NCI-H2081 (cell line): ENCODE results near the gene GALNT18.

Experiments
- DNase-seq, 2 experiments: peaks; one replicate each; lab custom pipeline; 2025; lab: John Stamatoyannopoulos, UW

Gene GALNT18

DNA sequence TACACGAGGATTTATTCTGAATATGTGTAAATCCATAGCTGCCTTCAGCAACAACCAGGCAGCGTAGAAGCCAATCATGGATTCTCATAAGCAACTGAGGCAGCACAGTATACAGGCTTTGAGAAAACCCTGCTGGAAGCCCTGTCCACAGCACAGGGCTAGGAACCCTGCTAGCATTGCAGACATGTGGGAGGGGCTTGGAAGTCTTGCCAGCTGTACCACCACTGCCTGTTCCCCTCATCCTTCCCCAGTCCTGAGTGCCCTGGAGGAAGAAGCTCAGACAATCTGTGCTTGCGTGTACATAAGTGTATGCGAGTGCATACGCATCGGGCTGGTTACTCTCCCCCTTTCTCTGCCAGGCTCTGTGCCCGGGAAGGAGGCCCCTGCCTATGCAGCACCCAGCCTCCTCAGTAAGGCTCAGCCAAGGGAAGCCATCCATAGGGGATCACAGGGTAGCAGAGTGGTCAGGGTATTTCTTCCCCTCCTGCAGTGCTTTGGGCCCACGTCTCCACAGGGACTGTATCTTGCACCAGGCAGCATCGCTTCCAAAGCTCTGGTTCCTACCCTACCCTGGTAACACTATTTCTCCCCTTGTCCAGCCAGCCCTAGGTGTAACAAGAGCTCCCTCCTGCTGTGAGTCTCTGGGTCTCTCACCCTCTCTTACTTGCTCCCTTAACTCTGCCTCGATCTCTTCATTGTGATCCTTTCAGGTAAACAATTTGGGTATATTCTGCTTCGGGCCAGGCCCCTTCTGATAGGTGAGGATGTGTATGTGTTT, 90.5 kb downstream of the GALNT18 start:
- peak; percentile 23 to 67 for DNase-seq

DNA sequence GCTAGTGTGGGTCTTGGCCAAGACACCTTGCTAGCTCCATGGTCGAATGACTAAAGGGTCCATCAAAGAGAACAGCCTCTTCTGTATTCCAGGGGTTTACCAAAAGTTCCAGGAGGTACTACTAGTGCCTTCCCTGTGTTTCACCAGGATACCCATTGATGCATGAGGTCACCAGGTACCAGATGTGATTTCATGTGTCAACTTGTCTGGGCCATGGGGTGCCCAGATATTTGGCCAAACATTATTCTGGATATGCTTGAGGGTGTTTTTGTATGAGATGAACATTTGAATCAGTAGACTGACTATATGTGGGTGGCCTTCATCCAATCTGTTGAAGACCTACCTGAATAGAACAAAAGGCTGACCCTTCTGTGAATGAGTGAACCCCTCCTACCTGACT, 92.8 kb downstream of the GALNT18 start:
- no peak for DNase-seq

DNA sequence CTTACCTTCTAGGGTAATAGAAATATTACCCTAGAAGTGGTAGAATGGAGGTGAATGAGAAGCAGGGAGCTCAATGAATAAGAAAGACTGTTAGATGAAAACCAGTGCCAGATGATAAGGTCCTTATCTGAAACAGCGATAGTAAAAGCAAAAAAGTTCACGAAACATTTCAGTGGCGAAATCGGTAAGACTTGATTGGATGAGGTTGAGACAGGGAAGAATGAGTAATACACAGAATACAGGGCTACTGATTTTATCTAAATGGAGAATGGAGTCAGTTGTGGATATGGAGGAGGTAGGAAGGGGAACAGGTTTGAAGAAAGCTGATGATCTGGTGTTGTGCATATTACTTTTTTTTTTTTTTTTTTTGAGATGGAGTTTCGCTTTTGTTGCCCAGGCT, 96.5 kb downstream of the GALNT18 start:
- DNase-seq: no peak

DNA sequence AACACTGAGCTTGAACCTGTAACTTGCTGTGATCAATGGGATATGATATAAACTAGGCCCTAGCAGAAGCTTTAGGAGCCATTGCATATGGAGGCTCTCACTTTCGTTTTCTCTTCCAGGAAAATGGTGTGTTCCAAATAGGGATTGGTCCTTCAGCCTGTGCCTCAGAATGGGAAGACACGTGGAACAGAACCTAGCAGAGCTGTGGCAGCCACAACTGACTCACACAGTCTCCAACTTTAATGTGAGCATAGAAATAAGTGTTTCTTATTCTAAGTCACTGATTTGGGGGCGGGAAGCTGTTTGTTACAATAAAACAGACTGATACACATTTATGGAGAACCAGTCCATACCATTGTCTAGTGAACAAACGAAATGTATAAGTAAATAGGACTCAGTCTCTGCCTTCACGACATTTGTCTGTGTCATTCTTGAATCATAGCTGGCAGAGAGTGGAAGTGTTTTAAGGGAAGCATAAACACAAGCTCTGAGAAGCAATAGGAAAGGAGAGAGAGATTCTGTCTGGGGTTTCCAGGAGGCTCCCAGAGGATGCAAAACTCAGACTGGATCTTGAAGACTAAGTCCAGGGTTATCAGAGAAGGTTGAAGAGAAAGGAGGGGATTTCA, 97.3 kb downstream of the GALNT18 start:
- no peak for DNase-seq

DNA sequence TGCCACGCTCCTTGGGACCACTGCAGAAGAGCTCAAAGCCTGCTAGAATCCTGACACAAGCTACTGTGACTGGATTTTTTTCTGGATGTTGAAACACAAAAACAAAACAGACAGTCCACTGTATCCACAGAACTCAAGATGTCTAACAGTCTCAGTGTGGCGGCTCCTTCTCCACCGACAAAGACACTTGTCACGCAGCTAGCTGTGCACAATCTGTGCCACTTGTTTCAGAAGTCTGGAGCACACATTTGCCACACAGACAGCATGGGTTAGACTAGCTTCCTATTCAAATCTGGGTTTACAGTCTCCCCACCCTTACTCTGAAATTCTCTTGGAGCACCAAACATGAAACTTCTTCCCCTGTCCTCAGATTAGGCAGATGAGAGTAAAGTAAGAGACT, 99.2 kb downstream of the GALNT18 start:
- no peak for DNase-seq

DNA sequence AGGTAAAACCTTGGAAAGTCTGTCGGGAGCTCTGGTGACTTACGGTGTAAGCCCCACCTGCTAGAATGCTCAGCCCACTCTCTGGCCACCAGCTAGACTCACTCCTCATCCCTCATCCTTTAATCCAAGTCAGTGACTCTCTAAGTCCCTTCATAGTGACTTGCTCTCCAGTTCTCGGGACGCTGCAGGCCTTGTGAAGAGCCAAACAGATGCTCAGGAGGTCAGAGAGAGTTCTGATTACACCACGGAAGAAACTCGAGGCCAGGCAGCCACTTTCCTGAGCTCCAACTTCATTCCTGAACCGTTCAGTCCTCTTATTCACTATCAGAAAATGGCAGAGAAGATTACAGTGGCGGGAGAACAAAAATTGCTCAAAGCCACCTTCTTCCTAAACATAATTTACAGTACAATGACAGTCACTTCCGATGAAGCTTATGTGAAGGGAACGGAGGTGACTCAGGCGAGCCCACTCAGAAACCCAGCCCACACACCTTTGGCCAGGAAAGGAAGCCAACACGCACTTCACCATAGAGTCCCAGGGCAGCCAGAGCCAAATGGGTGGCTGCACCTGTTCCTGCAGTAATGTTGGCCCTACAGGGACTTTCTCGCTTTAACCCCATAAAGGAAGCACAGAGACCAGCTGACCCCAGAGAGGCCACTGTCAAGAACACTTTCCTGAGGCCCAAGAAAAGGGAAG, 100.4 kb downstream of the GALNT18 start:
- no peak for DNase-seq

DNA sequence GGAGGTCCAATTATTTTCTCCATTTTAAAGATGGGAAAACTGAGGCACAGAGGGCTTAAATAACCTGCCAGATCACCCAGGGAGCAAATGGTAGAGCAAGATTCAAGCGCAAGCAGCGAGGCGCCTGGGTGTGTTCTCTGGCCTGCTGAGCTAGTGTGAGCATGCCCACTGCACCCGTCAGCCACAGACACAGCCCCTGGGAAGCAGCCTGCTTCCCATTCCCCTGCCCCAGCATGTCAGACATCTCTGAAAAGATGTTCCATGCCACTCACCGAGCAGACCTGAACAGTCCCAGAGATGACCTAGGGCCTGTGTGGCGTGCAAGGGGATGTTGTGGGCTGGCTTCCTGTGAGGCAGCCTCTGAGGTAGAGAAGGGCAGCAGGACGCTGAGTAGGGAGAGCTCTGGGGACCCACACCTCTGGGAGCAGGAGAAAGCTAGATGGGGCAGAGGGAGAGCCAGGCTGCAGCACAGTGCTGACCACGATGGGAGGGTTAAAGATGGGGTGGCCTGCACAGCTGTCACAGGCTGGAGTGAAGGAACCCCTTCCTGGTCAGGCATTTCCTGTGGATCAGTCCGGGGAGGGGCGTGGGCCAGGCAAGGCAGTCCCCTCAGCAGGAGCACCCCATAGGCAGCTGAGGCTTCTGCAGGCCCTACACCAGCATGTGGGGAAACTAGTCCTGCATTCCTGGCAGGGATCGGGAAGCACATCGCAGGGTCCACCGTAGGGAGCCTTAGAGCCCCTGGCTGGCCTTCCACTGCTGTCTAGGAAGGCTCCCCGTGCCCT, 101.4 kb downstream of the GALNT18 start:
- DNase-seq: no peak

DNA sequence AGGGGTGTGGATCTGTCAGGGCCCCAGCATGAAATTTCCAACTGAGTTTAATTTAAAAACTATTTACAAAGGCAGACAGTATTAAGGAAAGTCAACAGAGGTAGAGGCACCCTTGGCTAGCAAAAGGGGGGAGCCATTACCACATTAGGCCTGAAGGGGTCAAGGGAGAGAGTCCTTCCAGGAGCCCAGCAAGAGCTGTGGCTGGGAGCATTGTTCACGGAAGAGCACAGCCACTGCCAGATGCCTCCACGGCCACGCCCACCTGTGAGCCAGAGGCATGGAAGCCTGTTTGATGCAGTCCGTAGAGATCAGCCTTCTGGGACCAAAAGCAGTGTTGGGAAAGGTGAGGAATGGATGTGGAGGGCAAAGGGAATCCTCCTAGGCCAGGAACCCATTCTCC, 102.6 kb downstream of the GALNT18 start:
- peak in 1 of 2 experiments; percentile 28 for DNase-seq

DNA sequence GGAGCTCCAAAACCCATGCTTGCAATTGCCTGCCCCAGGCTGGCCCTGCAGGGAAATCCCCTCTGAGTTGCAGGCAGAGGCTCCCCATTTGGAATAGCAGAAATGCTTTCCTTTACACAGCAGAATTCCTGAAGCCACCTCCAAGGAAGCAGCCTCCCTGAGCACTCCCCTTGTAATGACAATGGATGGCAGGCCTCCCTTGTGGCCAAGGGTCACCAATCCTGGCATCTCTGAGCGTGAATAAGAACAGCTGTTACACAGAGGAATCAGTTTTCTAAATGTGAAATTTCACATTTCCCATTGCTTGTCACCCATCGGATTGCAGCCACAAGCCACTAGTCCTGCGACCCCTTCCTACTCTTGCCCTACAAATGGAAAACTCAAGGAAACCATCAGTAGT, 107.6 kb downstream of the GALNT18 start:
- DNase-seq: no peak

DNA sequence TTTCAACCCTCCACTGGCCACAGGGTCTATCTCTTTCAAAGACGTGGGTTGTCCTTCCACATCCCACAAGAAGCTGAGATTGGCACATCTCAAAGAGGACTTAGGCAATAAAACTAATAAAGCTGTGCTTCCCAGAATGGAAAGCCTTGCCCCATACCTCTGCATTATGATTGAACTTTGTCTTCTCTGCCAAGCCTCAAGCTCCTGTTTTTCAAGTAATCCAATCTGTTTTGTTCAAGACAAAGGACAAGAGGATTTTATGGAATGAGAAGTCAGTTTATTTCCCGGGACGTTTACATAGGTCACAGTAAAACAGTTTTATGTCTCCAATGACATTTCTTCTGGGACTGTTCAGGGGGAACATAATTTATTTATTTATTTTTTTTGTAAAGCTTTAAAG, 108.4 kb downstream of the GALNT18 start:
- no peak for DNase-seq

DNA sequence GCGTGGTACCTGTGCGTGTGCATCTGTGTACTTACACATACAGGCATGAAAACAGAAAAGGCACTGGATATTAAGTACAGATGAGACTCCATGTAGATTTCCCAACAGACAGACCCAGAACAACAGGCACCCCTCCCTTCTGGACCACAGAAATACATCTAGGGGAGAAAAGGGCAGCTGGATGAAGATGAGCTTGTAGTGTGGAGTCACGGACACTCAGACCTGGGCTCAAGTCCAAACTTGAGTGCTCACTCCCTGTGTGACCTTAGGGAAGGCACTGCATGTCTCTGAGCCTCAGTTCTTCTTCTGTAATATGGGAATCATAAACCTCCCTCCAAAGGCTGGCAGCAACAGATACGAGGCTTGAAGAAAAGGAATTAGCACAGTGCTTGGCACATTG, 108.9 kb downstream of the GALNT18 start:
- no peak for DNase-seq

DNA sequence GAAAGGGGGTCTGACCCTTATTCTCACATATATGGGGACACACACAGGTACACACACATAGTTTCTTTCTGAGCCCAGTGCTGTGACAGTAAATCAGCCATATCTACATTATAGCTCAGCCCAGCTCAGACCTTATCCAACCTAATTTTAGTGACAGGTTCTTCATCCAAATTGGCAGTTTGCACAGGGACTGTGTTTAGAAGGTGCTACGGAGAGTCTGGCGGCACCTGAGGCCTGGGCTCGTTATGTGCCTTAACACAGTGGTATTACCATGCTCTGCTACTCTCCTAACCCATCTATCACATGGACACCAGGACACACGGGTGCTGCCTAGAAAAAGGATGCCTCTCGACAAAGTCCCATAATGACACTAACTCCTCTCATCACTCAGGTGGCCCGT, 109.3 kb downstream of the GALNT18 start:
- DNase-seq: no peak

DNA sequence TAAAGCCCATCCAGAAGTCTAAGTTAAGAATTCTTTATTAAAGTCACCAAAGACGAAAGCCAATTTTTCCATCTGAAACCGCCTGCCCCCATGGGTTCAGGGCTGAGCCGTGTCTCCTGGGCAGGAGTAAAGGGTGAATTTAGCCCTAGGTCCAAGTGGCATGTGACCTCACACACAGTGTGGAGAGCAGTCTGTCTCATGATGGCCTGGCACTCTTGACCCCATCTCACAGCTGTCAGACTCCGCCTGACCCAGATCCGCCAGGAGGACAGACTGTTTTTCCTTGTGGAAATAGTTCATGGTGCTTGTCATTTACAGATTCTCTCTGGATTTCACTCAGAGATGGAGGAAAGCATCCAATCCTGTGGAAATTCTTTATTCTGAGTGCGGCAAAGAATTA, 109.7 kb downstream of the GALNT18 start:
- no peak for DNase-seq

DNA sequence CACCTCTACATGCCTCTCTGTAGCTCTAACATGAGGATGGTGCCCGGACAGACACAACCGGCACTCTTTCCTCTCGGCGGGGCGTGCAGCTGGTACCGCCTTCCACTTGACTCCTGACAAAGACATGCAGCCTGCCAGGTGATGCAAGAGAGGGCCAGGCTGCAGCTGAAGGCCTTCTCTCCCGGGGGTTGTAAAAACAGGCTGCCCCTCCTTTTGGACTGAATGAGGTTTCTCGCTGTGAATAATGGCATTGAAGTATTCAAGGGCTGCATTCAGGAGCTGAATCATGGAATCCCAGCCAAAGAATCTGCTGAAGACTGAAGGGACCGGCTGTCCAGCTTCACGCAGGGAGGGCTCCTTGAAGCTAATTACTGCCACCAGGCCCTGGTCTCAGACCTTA, 110.9 kb downstream of the GALNT18 start:
- DNase-seq: peak; percentile 80 to 89

DNA sequence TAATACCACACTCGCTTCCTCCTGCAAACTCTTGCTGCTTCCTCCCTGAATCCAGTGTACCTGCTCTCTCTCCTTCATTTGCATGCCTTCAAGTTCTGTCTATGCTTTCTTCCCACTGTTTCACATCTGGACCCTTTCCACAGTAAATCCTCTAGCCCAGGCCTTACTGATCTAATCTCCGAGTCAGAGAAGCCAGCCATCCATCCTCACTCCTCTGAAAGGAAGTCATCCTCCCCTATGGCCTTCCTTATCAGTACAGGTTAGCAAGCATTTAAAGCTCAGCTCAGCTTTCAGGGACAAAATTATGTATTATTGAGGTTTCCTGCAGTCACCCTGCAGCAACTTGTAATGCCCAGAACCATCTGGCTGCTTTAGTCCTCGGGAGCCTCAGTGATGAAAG, 116.1 kb downstream of the GALNT18 start:
- DNase-seq: no peak

DNA sequence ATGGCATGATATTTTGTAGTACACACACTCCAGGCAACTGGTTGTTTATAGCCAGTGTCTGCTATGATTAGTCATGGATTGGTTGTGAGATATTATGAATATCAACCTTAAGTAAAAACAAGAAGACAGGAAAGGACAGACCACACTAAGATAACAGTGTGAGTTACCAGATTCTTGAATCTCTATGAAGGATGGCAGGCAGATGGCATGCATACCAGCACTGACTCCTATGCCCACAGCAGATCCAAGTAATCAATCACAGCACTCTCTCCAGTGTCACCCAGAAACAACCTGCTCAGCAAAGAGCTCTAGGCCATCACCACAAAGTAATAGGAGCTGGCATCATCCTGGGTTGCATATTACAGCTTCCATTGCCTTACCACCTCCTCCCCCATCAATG, 116.6 kb downstream of the GALNT18 start:
- no peak for DNase-seq

DNA sequence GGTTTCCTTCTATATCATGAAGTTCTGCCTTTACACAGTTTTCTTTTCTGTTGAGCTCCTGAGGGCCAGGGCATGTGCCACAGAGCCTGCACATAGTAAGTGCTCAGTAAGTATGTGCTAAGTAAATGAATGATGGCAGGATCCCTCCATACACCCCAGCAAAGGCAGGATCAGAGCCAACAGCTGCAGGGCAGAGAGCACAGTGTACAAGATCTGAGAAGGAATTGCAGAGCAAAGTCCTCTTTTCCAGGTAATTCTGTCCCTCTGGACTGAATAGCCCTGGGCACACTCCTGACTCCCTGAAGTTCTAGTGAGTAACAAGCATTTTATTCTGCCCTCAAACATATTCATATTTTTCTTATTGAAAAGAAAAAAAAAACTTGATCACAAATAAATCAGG, 117.7 kb downstream of the GALNT18 start:
- no peak for DNase-seq

DNA sequence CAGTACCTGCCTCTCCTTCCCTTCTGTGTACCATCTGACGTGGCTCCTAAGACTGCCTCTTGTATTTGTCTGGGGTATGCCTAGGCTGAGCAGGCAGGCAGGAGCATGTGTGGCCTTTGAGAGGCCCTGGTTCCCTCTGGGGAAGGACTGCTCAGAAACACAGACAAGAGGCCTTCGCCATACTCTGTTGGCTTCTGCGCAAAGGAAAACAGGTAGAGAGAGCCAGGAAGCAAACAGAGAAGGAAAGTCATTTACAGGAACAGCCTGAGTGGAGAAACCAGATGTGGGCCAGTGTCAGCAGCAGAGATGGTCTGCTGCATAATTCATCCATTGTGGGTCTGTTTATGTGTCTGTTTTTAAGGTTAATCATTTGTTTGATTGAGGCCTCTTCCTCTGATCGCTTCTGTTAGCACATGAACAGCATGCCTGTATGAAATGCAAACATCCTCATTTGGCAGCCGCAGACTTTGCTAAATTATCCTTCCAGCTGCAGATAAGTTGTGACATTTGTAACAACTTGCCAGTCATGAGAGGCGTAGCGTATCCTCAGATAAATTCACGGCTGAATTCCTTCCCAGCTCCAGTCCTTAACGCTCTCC, 119.4 kb downstream of the GALNT18 start:
- DNase-seq: peak; percentile 23 to 68

DNA sequence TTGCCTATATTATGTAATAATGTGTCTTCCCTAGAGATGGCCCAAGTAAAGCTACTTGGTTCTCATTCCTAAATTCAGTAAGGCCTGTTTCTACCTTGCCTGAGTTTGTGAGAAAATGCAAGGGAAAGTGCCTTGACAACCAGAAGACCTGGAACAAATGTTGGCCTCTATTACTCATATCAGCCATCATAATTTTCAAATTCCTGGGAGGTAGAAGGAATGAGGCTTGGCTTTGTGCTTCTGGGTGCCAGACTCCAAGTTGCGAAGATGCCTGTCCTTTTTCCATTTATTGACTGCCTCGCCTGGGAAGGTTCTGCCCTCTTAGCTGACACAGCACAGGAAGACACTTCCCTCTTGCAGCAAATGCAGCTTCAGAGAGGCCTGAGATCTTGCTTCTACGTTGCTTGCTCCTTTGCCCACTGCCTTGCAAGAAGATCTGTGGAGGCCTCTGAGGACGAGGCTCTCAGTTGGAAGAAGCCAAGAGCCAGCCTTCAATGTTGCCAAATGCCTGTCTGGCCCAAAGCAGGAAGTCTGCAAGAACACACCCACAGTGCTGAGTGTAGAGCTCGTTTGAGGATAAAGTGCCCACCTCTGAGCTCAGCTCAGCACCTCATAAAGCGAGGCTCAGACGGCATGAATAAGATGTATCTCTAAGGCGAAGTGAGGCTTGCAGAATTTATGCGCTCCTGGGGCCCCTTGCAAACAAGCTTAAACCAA, 120.1 kb downstream of the GALNT18 start:
- peak in 1 of 2 experiments; percentile 26 for DNase-seq

DNA sequence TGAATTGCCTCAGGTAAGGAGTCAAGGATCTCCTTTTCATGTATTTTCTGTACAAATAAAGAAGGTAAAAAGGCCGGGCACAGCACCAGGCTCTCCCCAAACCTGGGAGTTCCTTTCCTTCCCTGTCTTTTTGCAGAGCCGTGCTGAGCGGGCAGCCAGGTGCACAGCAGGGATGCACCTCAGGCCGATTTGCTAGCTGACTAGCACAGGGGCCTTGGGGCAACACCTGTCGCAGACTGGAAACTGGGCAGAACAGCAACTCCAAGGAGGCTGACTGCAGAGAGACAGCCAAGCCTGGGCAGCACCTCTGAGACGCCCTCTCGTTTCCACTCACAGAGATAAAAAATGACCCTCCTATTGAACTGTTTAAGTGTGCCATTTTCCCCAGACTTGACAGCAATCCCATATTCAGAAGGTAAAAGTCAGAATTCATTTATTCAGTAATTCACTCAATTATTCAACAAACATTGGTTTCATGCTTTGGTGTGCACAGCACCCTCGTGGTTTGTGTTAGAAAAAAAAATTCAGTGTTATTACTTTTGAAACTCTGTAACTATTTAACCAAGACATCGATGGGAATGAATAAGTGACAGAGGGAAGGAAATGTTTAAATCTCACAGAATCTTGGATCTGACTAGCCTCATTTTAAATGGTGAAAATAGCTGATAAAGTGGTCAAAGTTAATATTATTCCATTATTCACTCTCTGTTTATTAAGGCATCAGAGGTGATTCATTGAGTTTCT, 120.9 kb downstream of the GALNT18 start:
- DNase-seq: peak in 1 of 2 experiments; percentile 19

DNA sequence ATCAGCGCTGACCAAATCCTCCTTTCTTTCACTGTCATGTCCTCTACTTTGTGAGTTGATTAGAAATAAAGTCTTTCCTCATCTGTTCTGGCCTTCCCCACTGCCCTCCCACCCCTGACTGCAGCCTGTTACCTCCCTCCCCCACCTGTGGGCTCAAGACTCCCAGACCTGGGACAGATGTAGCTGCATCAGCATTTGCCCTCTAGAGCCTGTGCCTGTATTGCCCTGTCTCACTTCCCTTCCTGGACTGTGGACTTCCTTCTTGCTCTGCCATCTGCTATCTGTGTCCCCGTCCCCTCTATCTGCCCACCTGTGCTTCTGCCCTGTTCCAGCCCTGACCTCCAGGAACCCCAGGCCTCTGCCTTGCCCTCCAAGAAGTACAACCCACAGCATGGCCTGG, 122.5 kb downstream of the GALNT18 start:
- no peak for DNase-seq
